Fibroblast of lung (primary cell): Measurements from ENCODE around the gene IRAK1BP1.
"Not testable (repeated sequence)": the region's sequence is repeated elsewhere in the genome, so short reads cannot be mapped to it uniquely, and the experiment has no call there.

Experiments
- EZH2 ChIP-seq: IDR thresholded peaks from 2 replicates; pipeline ENCODE4 v1.5.1; 2012; ENCODE audit warnings: low read length, control low read depth, mild to moderate bottlenecking; ENCODE audit errors: missing control alignments
- TF ChIP-seq, protein P1 (sequence below), 2 donors: IDR thresholded peaks in 1 of 2; conservative IDR thresholded peaks in 1 of 2; 1 replicate in 1 of 2; 2 replicates in 1 of 2; pipeline ENCODE4 v1.5.1; 2011 to 2012; ENCODE audit warnings: low read length in 2 of 2, control low read depth in 1 of 2, inconsistent platforms in 1 of 2, low read depth in 1 of 2, mild to moderate bottlenecking in 1 of 2

DNA sequence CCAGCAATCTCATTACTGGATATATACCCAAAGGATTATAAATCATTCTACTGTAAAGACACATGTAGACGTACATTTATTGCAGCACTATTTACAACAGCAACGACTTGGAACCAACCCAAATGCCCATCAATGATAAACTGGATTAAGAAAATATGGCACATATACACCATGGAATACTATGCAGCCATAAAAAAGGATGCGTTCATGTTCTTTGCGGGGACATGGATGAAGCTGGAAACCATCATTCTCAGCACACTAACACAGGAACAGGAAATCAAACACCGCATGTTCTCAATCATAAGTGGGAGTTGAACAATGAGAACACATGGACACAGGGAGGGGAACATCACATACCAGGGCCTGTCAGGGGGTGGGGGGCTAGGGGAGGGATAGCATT lies 22.6 kb downstream of the IRAK1BP1 start:
- TF ChIP-seq, protein P1, sequence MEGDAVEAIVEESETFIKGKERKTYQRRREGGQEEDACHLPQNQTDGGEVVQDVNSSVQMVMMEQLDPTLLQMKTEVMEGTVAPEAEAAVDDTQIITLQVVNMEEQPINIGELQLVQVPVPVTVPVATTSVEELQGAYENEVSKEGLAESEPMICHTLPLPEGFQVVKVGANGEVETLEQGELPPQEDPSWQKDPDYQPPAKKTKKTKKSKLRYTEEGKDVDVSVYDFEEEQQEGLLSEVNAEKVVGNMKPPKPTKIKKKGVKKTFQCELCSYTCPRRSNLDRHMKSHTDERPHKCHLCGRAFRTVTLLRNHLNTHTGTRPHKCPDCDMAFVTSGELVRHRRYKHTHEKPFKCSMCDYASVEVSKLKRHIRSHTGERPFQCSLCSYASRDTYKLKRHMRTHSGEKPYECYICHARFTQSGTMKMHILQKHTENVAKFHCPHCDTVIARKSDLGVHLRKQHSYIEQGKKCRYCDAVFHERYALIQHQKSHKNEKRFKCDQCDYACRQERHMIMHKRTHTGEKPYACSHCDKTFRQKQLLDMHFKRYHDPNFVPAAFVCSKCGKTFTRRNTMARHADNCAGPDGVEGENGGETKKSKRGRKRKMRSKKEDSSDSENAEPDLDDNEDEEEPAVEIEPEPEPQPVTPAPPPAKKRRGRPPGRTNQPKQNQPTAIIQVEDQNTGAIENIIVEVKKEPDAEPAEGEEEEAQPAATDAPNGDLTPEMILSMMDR (conservative IDR thresholded peaks at IDR 0.05 in 1 of 2, IDR thresholded peaks at IDR 0.05 in 1 of 2; ENCODE audit: low read depth in 1 of 2, low read length in 2 of 2) = not testable (repeated sequence)
- TF ChIP-seq EZH2 = not testable (repeated sequence)
